ENCODE results near the gene CAMTA1. TPM values are rescaled to one million over a fixed set of nuclear protein-coding genes. Genes with fewer than 3 reads are reported as not detected.

CAMTA1 gene
- total RNA-seq, 1 donor from 2014 or later: 81.6 TPM

GRCh38 chr1:6905790-6906189, 120.5 kb downstream of the CAMTA1 start:
- no peak overlapping the region for H3K27ac Mint-ChIP-seq (ENCODE audit: unreplicated experiment)
- H3K4me1 Mint-ChIP-seq (ENCODE audit: unreplicated experiment): peaks cover 17% of the 10 kb centered on the region
- TF ChIP-seq CTCF (IDR thresholded peaks at IDR 0.05): no peak
- H3K36me3 Mint-ChIP-seq (ENCODE audit: unreplicated experiment): no peaks in the 10 kb centered on the region
- H3K27me3 Mint-ChIP-seq (ENCODE audit: unreplicated experiment): no peaks in the 10 kb centered on the region
- no peak overlapping the region for H3K4me3 Mint-ChIP-seq (ENCODE audit: unreplicated experiment)
- H3K9me3 Mint-ChIP-seq (ENCODE audit: unreplicated experiment): no peaks in the 10 kb centered on the region
- DNase-seq (ENCODE audit: extremely low spot score, unreplicated experiment): no peak

GRCh38 chr1:6906783-6907182, 121.5 kb downstream of the CAMTA1 start:
- Mint-ChIP-seq H3K4me3 (ENCODE audit: unreplicated experiment) (no peak overlapping the region), H3K36me3 (ENCODE audit: unreplicated experiment) (no peaks in the 10 kb centered on the region), H3K27me3 (ENCODE audit: unreplicated experiment) (no peaks in the 10 kb centered on the region), H3K27ac (ENCODE audit: unreplicated experiment) (no peak overlapping the region), H3K4me1 (ENCODE audit: unreplicated experiment) (peaks cover 14% of the 10 kb centered on the region), H3K9me3 (ENCODE audit: unreplicated experiment) (no peaks in the 10 kb centered on the region)
- no peak for DNase-seq (ENCODE audit: extremely low spot score, unreplicated experiment)
- no peak for TF ChIP-seq CTCF (IDR thresholded peaks at IDR 0.05)

GRCh38 chr1:6907201-6907600, 121.9 kb downstream of the CAMTA1 start:
- Mint-ChIP-seq H3K4me3 (ENCODE audit: unreplicated experiment) (no peak overlapping the region), H3K27me3 (ENCODE audit: unreplicated experiment) (no peaks in the 10 kb centered on the region), H3K9me3 (ENCODE audit: unreplicated experiment) (no peaks in the 10 kb centered on the region), H3K27ac (ENCODE audit: unreplicated experiment) (no peak overlapping the region), H3K36me3 (ENCODE audit: unreplicated experiment) (no peaks in the 10 kb centered on the region), H3K4me1 (ENCODE audit: unreplicated experiment) (peaks cover 19% of the 10 kb centered on the region)
- DNase-seq (ENCODE audit: extremely low spot score, unreplicated experiment): no peak
- TF ChIP-seq CTCF (IDR thresholded peaks at IDR 0.05): no peak

- Mint-ChIP-seq H3K36me3 (ENCODE audit: unreplicated experiment) (no peaks in the 10 kb centered on the region), H3K27ac (ENCODE audit: unreplicated experiment) (no peak overlapping the region), H3K9me3 (ENCODE audit: unreplicated experiment) (no peaks in the 10 kb centered on the region), H3K4me3 (ENCODE audit: unreplicated experiment) (no peak overlapping the region), H3K27me3 (ENCODE audit: unreplicated experiment) (no peaks in the 10 kb centered on the region), H3K4me1 (ENCODE audit: unreplicated experiment) (peaks cover 23% of the 10 kb centered on the region)
- no peak for DNase-seq (ENCODE audit: extremely low spot score, unreplicated experiment)
- TF ChIP-seq CTCF (IDR thresholded peaks at IDR 0.05): no peak
These were observed 122.6 kb downstream of the CAMTA1 start for GRCh38 chr1:6907676-6908434.

DNA sequence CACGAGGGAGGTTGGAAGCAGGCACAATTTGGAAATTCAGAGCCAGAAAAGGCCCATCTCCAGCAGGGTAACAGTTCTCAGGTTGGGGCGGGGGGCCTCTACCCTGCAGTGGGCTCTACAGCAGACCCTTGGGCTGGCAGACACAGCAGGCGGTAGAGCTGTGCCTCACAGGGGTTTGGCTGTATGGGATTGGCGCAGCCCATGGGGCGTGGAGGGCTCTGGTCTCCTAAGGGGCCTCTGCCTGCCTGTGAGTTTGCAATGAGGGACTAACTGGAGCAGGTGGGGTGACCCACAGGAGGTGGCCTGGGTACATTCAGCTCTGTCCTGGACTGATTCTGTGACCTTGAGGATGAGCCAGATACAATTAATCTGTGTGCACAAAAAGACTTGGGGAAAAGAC, 124.1 kb downstream of the CAMTA1 start:
- Mint-ChIP-seq H3K27me3 (ENCODE audit: unreplicated experiment) (no peaks in the 10 kb centered on the region), H3K4me1 (ENCODE audit: unreplicated experiment) (peaks cover 17% of the 10 kb centered on the region), H3K36me3 (ENCODE audit: unreplicated experiment) (no peaks in the 10 kb centered on the region), H3K27ac (ENCODE audit: unreplicated experiment) (no peak overlapping the region), H3K4me3 (ENCODE audit: unreplicated experiment) (no peak overlapping the region), H3K9me3 (ENCODE audit: unreplicated experiment) (peaks cover 5% of the 10 kb centered on the region)
- no peak for TF ChIP-seq CTCF (IDR thresholded peaks at IDR 0.05)
- DNase-seq (ENCODE audit: extremely low spot score, unreplicated experiment): no peak
